Choroid plexus epithelial cell (primary cell): Measurements from ENCODE around the gene NXPH3.
A peak's percentile ranks its signal among the peaks of the same experiment; 100 is the strongest.

Experiments
- DNase-seq: peaks from one replicate; pipeline ENCODE4 v3.0.0-alpha.2; 2010; ENCODE audit warnings: low read depth
- H3K4me3 ChIP-seq: 2 replicates; pipeline ENCODE4 v1.5.1; 2011; ENCODE audit warnings: low read depth, mild to moderate bottlenecking, control low read depth, low read length, moderate library complexity
- CTCF ChIP-seq: conservative IDR thresholded peaks from 2 replicates; pipeline ENCODE4 v1.5.1; 2011; ENCODE audit warnings: low read depth, mild to moderate bottlenecking, control low read depth, inconsistent platforms, low read length, moderate library complexity

The NXPH3 gene

GRCh38 chr17:49575679-49576087 lies at the start of gene NXPH3:
TSS of gene NXPH3 (plus strand) at chr17:49575871. CDS start at chr17:49576220, 349 bp downstream.
- peak; percentile 32 for TF ChIP-seq CTCF

GRCh38 chr17:49527927-49528651 lies 47.6 kb upstream of the NXPH3 start:
- no peak overlapping the region for H3K4me3 ChIP-seq
- no peak for DNase-seq
- TF ChIP-seq CTCF = no peak

More at GRCh38 chr17:49575679-49576087, at the start of gene NXPH3:
- peak; percentile 40 for DNase-seq
- H3K4me3 ChIP-seq = peak within 1 kb of the TSS; percentile 60

- H3K4me3 ChIP-seq = no peak overlapping the region
- DNase-seq = no peak
- TF ChIP-seq CTCF = no peak
These were observed 46.7 kb upstream of the NXPH3 start for GRCh38 chr17:49528966-49529365.

GRCh38 chr17:49530118-49530517 lies 45.6 kb upstream of the NXPH3 start:
- TF ChIP-seq CTCF = no peak

GRCh38 chr17:49543860-49544259 lies 31.8 kb upstream of the NXPH3 start:
- H3K4me3 ChIP-seq = no peak overlapping the region
- TF ChIP-seq CTCF = no peak
- no peak for DNase-seq

More at GRCh38 chr17:49530118-49530517, 45.6 kb upstream of the NXPH3 start:
- no peak overlapping the region for H3K4me3 ChIP-seq
- no peak for DNase-seq

GRCh38 chr17:49545007-49545660 lies 30.5 kb upstream of the NXPH3 start:
- no peak for TF ChIP-seq CTCF
- DNase-seq = no peak
- H3K4me3 ChIP-seq = no peak overlapping the region
